AG04450 (cell line): ENCODE results near the gene SLC12A1. TPM values are rescaled to one million over a fixed set of nuclear protein-coding genes. Genes with fewer than 3 reads are reported as not detected.

Source experiments
- CTCF ChIA-PET: fragments of 300-600, 350-600 bp; formaldehyde crosslinking; extraction: SDS; loops from one replicate; lab custom pipeline; 2022; ENCODE audit warnings: antibody characterized with exemption, inconsistent platforms; lab: Charles Lee
- POLR2A ChIA-PET: fragments of 350-600 bp; formaldehyde crosslinking; extraction: SDS; loops from one replicate; lab custom pipeline; 2021; ENCODE audit warnings: antibody characterized with exemption, inconsistent platforms; lab: Yijun Ruan, JAX
- DNase-seq: peaks from one replicate; pipeline ENCODE4 v3.0.0-alpha.2; 2011; ENCODE audit warnings: low read depth, low spot score
- H3K27ac ChIP-seq: one replicate; pipeline ENCODE4 v1.5.1; 2012; ENCODE audit warnings: low read depth, low read length, control low read depth
- H3K27me3 ChIP-seq: one replicate; pipeline ENCODE4 v1.6.0; 2012; ENCODE audit warnings: low read length; ENCODE audit not compliant: control insufficient read depth, insufficient read depth
- H3K4me3 ChIP-seq: 2 replicates; pipeline ENCODE4 v1.5.1; 2011; ENCODE audit warnings: mild to moderate bottlenecking, low read depth, low read length, control low read depth
- H3K9me3 ChIP-seq: 2 replicates; pipeline ENCODE4 v1.5.1; 2012; ENCODE audit warnings: low read length; ENCODE audit not compliant: control insufficient read depth, insufficient read depth
- CTCF ChIP-seq: IDR thresholded peaks from 2 replicates; pipeline ENCODE4 v1.5.1; 2011; ENCODE audit warnings: low read depth, low read length, control low read depth, inconsistent platforms
- polyA plus RNA-seq: library from polyadenylated mRNA; depleted of rRNA; stranded (reverse); fragments of >200 nt; gene quantifications from 2 replicates; pipeline ENCODE4 v1.2.3, GENCODE V29; 2011; rRNA removed
- small RNA-seq: library from RNA; depleted of rRNA; stranded (forward); fragments of <200 nt; gene quantifications from one replicate; pipeline ENCODE3, GENCODE V24; 2012; ENCODE audit warnings: low read depth; ENCODE audit not compliant: insufficient read length

SLC12A1 gene
- polyA plus RNA-seq, 1 experiment, result not detected

- no peak overlapping the region for H3K27ac ChIP-seq
- ChIA-PET CTCF (interaction anchor here (1.0 kb wide), 1 partner anchor 8 kb away, joined by 3 read pairs; no protein-coding TSS in a partner anchor), POLR2A (no interaction called here)
- DNase-seq, result no peak
- TF ChIP-seq CTCF, result no peak
- H3K4me3 ChIP-seq, result no peak overlapping the region
- H3K27me3 ChIP-seq, result no peaks in the 10 kb centered on the region
- no peaks in the 10 kb centered on the region for H3K9me3 ChIP-seq
These were observed 137.8 kb downstream of the SLC12A1 start for GRCh38 chr15:48343865-48344264.

GRCh38 chr15:48345516-48345915, 139.4 kb downstream of the SLC12A1 start:
- DNase-seq, result no peak
- H3K27ac ChIP-seq, result no peak overlapping the region
- POLR2A ChIA-PET, result no interaction called here
- H3K27me3 ChIP-seq, result no peaks in the 10 kb centered on the region
- CTCF ChIA-PET, result interaction anchor here (0.8 kb wide), 1 partner anchor 9 kb away, joined by 4 read pairs; no protein-coding TSS in a partner anchor
- TF ChIP-seq CTCF, result no peak
- H3K9me3 ChIP-seq, result no peaks in the 10 kb centered on the region
- H3K4me3 ChIP-seq, result no peak overlapping the region

GRCh38 chr15:48352474-48353072, 146.5 kb downstream of the SLC12A1 start:
- H3K9me3 ChIP-seq, result no peaks in the 10 kb centered on the region
- H3K27ac ChIP-seq, result no peak overlapping the region
- DNase-seq, result no peak
- H3K4me3 ChIP-seq, result no peak overlapping the region
- TF ChIP-seq CTCF, result peak; percentile 76
- ChIA-PET CTCF (interaction anchor here (0.6 to 1.8 kb wide), 57 partner anchors 9 to 1158 kb away, joined by 3 to 32 read pairs (median 4); no protein-coding TSS in a partner anchor), POLR2A (no interaction called here)
- no peaks in the 10 kb centered on the region for H3K27me3 ChIP-seq

Small RNA genes lying within 50 kb of the gene (small RNA-seq; reads per million reads assigned to genes)
- gene RF00019, result not detected

Other genes with a start within 250 kb of the SLC12A1 start
- 0.05 TPM in 1 of 2 replicates, not detected in the other for gene SLC24A5, start 85.3 kb upstream of the SLC12A1 start, polyA plus RNA-seq
- 7.1 and 9.4 TPM in 2 replicates for gene MYEF2, start 28.0 kb upstream of the SLC12A1 start, polyA plus RNA-seq
- not detected in 2 replicates for gene CTXN2, start 14.6 kb upstream of the SLC12A1 start, polyA plus RNA-seq
- 35.9 and 52.8 TPM in 2 replicates for gene DUT, start 125.1 kb downstream of the SLC12A1 start, polyA plus RNA-seq